HG02884 (cell line): ENCODE data around the gene ZNF419.
"Not testable (repeated sequence)": the region's sequence is repeated elsewhere in the genome, so short reads cannot be mapped to it uniquely, and the experiment has no call there.

Source experiments
- ATAC-seq: cut with Tn5 transposase; IDR thresholded peaks from one replicate; pipeline ENCODE4 v1.9.1; 2021; ENCODE audit warnings: mild to moderate bottlenecking, moderate library complexity; ENCODE audit not compliant: unreplicated experiment

Gene ZNF419

DNA sequence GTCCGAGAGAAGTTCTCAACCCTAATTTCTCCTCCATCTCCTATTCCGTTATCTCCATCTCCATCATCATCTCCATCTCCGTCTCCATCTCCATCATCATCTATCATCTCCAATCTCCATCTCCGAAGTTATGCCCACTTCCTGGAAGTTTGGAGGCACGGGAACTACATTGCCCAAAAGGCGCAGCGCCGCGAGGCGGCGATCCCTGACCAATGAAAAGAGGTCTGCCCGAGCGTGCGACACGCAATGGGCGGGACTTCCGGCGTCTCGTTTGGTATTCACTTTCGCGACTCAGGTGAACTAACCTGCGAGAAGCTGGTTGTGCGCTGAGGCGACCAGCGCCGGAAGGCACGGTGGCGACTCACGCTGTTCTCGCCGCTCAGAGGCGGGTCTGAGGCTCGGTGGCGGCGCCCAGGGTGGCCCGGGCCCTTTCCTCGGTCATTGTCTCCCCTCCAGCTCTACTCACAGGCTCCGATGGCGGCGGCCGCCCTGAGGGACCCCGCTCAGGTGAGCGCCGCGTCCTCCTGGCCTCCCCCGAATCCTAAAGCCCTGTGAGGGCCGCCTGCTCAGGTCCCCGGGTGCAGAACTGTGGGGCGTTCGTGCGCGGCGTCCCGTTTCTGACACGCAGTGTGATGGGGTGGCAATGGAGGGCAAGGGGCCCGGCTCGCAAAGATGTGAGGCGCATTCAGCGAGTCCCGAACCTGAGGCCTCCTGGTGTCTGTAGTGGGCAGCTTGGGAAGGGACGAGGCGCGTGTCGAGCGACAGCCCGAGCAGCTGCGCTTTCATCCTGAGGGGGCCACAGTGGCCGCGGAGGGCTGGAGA is at the start of gene ZNF419:
ZNF419 (plus strand) TSS at position 274 of the 822 bp plus-strand sequence; CDS start at position 475, 201 bp downstream.
- ATAC-seq, result peak; percentile 87

DNA sequence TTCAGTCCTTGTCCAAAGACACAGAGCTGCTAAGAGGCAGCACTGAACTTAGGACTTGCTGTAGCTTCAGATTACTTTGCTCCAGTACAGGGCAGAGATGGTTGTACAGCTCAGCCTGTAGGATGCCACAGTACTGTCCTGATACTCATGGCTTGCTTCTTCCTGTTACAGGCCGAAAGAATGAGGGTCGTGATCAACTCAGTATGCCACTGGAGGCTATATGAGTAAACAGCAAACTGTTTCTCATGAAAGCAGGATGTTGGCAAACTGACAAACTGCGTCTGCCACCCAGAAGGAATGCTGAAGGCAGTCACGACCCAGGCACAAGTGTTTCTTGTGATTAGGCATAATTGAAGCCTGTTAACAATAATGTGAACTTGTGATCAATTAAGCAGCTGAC is 49.6 kb upstream of the ZNF419 start:
- no peak for ATAC-seq

DNA sequence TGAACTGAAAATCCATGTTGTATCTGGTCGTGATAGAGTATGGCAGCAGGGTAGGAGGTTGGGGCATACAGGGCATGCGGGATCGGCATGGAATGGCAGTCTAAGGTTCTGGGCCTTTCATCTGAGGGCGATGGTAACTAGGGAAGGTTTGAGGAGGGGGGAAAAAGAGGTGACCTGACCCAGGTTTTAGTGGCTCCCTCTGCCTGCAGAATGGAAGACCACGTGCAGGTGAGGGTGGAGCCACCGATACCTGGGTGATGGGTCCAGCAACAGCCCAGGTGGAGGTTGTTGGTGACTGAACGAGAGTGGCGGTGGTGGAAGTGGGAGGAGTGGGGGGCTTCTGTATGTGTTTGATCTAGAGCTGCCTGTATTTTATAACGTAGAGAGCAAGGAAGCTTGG is 48.6 kb upstream of the ZNF419 start:
- no peak for ATAC-seq

DNA sequence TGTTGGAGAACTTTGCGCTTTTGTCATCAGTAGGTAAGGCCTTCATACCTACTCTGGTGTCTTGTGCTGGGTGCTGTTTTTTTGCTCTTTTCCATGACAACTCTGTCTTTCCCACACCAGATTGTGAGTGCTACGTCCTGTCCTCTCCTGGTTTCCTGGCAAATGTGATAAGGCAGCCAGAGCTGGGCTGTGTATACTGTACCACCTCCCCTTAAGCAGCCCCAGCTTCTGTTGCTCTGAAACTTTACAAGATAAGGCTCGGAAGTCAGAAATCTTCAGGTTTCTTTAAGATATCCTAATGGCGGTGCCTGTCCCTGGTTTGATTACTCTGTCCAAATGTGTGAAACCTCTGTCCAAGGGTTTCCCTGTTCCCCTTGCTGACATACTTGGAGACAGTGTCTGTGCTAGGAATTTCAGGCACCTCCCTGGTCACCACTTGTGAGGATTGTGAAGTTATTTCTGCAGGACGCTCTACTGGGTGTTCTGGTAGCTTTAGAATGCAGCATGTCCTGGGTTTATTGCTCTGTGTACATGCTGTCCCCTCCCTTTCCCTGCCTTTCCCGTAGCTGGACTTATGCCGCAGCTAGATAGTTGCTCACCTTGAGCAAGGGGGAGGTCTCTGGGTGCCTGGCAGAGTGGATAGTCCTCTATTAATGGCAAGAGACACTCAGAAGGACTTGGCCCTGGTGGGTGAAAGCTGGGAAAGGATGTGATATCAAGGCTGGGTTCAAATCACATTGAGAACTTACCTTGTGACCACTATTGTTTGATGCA is 45.4 kb upstream of the ZNF419 start:
- no peak for ATAC-seq

DNA sequence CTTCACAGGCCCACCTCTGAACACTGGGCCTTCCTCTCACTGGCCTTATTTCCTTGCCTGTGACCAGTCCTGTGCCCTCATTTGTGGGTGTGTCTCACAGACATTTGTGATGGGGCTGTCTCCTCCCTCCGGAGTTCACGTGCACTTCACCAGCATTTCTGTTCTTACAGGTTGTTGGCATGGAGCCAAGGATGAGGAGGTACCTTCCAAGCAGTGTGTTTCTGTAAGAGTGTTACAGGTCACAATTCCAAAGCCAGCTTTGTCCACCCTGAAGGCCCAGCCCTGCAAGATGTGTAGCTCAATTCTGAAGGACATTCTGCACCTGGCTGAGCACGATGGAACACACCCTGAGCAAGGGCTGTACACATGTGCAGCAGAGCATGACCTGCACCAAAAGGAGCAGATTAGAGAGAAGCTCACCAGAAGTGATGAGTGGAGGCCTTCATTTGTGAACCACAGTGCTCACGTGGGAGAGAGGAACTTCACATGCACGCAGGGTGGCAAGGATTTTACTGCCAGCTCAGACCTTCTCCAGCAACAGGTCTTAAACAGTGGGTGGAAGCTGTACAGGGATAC is 44.3 kb upstream of the ZNF419 start:
- ATAC-seq, result no peak

DNA sequence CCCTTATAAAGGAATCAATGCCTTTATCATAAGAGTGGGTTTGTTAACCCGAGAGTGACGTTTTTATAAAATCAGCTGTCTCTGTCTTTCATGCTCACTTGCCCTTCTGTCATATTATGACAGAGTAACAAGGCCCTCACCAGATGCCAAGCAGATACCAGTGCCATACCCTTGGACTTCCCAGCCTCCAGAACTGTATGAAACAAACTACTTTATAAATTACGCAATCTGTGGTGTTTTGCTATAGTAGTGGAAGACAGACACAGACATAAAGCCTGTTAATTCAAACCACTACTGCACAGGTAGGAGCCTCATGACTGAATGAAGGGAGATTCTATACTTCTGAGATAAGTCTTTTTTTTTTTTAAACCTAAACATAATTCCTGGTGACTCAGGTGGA is 35.2 kb upstream of the ZNF419 start:
- ATAC-seq, result no peak

DNA sequence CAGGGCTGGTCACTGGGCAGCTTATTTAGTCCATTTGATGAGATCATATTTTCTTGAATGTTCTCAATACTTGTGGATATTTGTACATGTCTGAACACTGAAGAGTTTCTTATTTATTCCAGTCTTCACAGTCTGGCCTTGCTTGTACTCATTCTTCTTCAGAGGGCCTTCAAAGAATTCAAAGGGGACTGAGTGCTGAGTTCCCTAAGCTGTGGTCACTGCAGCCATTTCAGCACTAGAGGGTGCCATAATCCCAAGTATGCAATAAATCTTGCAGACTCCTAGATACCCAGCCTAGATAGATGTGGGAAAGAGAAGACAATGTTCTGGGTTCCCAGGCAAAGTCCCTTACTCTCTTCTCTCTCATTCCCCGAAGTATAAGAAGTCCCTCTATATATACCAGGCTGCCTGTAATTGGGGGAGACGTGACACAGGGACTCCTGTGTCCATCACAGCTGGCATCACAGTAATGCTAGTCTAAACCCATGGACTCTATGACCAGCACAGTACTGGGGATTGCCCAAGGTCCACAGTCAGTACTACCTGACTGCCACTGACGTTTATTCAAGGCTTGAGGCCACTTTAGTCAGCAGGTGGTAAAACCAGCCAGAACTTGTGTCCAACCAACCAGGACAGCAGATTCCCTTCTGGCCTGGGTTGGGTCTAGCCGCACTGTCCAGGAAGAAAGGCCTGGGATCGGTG is 21.7 kb upstream of the ZNF419 start:
- no peak for ATAC-seq

DNA sequence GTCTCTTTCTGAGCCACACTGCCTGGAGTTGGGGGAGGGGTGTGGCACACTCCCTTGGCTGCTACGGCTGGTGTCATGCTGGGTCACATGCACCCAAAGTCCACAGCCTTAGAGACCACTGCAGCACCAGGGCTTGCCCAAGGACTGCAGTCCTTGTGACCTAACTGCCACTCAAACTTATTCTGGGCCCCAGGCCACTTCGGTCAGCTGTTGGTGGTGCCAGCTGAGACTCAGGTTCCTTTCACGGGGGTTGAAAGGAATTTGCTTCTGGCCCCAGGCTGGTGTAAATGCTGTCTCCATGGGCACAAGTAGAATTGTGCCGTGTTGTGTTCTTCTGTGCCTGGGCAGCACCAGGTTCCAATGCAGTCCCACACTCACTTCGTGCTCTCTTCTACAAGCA is 21.1 kb upstream of the ZNF419 start:
- no peak for ATAC-seq

DNA sequence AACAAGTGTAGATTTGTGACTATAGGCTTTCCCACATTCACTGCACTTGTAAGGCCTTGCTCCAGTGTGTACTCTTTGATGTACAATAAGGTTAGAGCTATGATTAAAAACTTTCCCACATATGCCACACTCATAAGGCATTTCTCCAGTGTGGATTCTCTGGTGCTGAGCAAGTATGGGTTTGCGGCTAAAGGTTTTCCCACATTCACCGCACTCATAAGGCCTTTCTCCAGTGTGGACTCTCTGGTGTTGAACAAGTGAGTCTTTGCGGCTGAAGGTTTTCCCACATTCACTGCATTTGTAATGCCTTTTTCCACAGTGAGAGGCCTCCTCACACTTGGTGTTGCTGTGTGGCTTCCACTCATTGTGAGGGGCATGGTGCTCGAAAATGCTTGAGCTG is 13.9 kb upstream of the ZNF419 start:
- ATAC-seq, result no peak

DNA sequence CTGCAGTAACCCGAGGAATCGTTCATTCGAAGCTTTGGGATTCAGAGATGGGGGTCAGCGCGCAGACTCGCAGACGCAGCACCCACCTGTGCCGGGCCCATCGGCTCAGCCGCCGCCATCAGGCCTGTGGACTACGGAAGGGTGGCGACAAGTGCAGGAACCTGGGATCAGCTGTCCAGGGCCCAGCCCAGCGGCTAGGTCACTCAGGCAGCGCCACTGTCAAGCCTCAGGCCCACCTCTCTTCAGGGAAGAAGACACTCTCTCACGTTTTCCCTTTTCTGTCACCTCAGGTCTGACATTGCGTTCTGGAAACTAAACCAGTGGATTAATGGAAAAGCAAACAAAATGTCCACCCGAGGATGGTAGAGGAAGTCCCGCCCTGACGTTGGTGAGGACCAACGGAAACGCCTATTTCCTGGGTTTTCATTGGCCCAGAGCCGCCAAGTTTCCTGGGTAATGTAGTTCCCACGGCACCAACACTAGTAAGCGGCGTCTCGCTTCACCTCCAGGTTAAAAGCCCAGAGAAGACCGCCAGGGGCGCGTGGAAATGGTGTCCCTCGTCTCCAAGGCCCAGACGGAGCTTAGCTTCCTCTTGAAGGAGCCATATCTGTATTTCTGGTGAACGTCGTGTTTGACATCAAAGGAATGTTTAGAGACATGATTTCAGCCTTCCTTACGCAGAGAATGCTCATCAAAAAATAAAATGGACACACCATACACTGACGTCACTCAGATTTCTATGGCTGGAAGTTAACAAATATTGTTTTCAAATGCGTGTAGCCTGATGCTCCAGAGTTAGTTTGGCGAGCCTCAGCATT is 10.2 kb upstream of the ZNF419 start, which contains the start of gene ZNF772:
ZNF772 (minus strand) TSS at position 376 of the 818 bp plus-strand sequence; CDS start at position 119, 257 bp downstream.
- peak; percentile 92 for ATAC-seq

DNA sequence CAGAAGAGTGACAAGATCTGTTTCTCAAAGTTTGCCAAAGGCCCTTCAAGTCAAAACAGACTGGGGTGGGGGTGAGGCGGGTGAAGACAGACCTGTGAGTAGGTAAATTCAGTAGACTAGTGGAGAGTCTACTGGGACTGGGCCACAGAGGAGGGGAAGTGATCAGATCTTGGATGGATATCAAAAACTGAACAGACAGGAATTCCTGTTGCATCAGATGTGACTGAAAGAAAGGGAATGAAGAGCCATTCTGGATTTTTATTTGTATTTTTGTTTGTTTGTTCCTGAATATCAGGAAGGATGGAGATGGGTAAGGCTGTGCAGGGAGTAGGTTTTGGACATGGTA is 722 bp downstream of the ZNF419 start:
- ATAC-seq, result not testable (repeated sequence)

DNA sequence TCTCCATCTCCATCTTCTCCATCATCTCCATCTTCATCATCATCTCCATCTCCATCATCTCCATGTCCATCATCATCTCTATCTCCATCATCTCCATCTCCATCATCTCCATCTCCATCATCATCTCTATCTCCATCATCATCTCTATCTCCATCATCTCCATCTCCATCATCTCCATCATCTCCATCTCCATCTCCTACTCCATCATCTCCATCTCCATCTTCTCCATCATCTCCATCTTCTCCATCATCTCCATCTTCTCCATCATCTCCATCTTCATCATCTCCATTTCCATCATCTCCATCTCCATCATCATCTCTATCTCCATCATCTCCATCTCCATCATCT is 11.8 kb downstream of the ZNF419 start:
- ATAC-seq, result not testable (repeated sequence)

DNA sequence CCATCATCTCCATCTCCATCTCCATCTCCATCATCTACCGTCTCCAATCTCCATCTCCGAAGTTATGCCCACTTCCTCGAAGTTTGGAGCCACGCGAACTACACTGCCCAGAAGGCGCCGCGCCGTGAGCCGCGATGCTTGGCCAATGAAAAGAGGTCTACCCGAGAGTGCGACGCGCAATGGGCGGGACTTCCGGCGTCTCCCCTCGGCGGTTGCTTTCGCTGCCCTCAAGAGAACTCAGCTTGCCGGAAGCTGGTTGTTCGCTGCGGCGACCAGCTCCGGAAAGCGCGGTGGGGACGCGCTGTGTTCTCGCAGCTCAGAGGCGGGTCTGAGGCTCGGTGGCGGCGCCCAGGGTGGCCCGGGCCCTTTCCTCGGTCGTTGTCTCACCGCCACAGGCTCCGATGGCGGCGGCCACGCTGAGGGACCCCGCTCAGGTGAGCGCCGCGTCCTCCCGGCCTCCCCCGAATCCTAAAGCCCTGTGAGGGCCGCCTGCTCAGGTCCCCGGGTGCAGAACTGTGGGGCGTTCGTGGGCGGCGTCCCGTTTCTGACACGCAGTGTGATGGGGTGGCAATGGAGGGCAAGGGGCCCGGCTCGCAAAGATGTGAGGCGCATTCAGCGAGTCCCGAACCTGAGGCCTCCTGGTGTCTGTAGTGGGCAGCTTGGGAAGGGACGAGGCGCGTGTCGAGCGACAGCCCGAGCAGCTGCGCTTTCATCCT is 12.3 kb downstream of the ZNF419 start, which contains the start of gene ZNF773:
ZNF773 (plus strand) TSS at position 259 of the 716 bp plus-strand sequence; CDS start at position 402, 143 bp downstream.
- ATAC-seq, result peak; percentile 95

DNA sequence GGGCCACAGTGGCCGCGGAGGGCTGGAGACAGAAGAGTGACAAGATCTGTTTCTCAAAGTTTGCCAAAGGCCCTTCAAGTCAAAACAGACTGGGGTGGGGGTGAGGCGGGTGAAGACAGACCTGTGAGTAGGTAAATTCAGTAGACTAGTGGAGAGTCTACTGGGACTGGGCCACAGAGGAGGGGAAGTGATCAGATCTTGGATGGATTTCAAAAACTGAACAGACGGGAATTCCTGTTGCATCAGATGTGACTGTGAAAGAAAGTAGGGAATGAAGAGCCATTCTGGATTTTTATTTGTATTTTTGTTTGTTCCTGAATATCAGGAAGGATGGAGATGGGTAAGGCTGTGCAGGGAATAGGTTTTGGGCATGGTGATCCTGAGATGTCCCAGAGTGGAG is 12.8 kb downstream of the ZNF419 start:
- ATAC-seq, result not testable (repeated sequence)

DNA sequence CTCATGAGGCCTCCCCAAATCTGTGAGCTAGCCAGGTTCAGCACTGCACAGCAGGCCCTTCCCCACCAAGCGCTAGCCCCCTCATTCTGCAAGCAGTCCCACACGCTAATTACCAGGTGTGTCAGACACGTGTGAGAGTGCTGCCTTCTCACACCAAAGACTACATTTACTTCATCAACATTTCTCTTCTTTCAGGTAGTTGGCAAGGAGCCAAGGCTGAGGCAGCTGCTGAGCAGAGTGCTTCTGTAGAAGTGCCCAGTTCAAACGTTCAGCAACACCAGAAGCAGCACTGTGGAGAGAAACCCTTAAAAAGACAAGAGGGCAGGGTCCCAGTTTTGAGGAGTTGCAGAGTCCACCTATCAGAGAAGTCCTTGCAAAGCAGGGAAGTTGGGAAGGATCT is 18.6 kb downstream of the ZNF419 start:
- ATAC-seq, result no peak

DNA sequence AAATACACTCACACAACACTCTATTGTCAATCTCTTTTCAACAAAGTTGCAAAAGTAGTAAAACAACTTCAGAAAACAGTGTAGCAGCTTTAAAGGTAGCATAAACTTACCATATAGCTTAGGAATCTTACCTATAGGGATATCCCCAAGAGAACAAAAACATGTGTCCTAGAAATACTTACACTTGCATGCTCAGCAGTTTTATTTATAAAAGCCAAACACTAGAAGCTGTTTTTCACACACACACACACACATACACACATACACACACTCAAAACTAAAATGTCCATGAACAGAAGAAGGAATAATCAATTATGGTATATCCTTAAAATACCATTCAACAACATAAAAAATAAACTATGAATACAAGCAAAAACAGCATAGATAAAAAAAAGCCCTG is 23.9 kb downstream of the ZNF419 start:
- ATAC-seq, result no peak

DNA sequence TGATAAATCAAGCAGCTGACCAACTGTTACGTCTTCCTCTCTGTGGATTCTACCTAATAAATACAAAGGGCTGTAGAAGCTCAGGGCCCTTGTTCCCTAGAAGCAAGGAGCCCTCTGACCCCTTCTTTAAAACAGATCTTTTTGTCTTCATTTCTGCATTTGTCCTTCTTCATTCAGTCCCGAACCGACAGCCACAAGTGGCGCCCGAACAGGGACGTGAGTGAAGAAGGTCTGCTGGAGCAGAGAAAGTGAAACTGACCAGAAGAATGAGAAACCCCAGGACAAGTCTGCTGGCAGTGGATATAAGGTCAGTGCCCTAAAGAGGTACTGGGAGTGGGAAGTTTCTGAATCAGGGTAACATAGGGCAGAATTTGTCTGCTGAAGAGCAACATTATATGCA is 25.3 kb downstream of the ZNF419 start:
- no peak for ATAC-seq

DNA sequence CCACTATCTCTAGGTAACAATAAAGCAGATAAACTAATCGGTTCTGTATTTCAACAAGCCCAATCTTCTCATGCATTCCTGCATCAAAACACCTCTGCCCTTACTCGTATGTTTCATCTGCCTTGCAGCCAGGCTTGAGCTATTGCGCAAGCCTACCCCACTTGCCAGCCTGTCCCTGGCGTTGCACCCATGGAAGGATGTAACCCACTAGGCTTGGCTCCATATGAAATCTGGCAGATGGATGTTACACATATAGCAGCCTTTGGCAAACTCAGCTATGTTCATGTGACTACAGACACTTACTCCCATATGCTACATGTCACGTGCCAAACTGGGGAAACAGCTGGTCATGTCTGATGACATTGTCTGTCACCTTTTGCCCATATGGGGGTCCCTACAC is 27.7 kb downstream of the ZNF419 start:
- no peak for ATAC-seq

DNA sequence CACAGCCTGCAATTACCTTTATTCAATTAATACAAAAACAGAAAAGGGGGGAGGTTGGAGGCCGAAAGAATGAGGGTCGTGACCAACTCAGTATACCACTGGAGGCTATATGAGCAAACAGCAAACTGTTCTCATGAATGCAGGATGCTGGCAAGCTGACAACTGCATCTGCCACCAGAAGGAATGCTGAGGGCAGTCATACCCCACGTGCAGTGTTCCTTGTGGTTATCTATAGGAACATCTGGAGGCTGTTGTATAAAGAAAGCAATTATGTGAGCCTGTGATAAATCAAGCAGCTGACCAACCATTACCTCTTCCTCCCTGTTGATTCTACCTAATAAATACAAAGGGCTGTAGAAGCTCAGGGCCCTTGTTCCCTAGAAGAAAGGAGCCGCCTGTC is 30.5 kb downstream of the ZNF419 start:
- not testable (repeated sequence) for ATAC-seq
